ENCODE data around the gene PAK4. TPM values are rescaled to one million over a fixed set of nuclear protein-coding genes. Genes with fewer than 3 reads are reported as not detected.

The PAK4 gene
- total RNA-seq, 1 experiment from 2014 or later: 90.1 TPM

DNA sequence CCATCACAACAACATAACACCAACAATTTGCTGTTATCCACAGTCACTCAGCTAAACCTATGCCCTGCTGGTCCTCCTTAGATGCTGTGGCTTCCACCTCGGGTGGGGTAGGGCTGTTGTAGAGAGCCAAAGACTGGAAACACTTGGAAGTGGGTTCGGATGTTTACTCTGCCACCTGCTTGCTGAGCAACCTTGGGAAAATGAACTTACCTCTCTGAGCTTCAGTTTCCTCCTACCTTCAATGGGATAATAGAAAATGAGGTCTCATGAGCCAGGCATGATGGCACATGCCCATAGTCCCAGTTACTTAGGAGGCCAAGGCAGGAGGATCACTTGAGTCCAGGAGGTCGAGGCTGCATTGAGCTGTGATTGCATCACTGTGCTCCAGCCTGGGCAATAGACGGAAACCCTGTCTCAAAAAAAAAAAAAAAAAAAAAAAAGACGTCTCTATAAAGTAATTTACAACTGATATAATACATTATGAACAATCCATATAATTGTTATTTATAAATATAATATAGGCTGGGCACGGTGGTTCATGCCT lies 81.8 kb downstream of the PAK4 start:
- H3K9me2 ChIP-seq (ENCODE audit: insufficient read depth): no peaks in the 10 kb centered on the region
- H3K79me2 ChIP-seq (ENCODE audit: insufficient read depth, low read length): no peaks in the 10 kb centered on the region
- ChIA-PET RAD21 (ENCODE audit: low non-redundant PET in 1 of 2, low total read pairs in 2 of 2, uncharacterized antibody in 2 of 2, unreplicated experiment in 2 of 2) (no interaction called here), CTCF (no interaction called here), POLR2A (interaction anchor here (0.5 kb wide), 1 partner anchor 586 kb away, joined by 3 read pairs; no protein-coding TSS in a partner anchor)
- intact Hi-C loops (cut with micrococcal nuclease): no loop called here
- no peak overlapping the region for H3K27ac ChIP-seq (ENCODE audit: low read depth, low read length)
- H3K27me3 ChIP-seq (ENCODE audit: insufficient read depth, low read length): no peaks in the 10 kb centered on the region
- DNase-seq (ENCODE audit: low read depth, low spot score) (no peak), ATAC-seq (no peak)
- no peaks in the 10 kb centered on the region for H3K36me3 ChIP-seq (ENCODE audit: control insufficient read depth in 1 of 2, insufficient read depth in 2 of 2, low read length in 2 of 2)
- H2AFZ ChIP-seq (ENCODE audit: low read depth, low read length, poor library complexity, severe bottlenecking): no peak overlapping the region
- H4K20me1 ChIP-seq (ENCODE audit: insufficient read depth): no peaks in the 10 kb centered on the region
- H3K4me2 ChIP-seq (ENCODE audit: low read length): no peak overlapping the region
- peaks cover 9 to 10% of the 10 kb centered on the region in 2 experiments; a peak in 3 of 4 replicates for H3K4me1 ChIP-seq (ENCODE audit: control insufficient read depth in 1 of 2, insufficient read depth in 2 of 2, low read length in 2 of 2)
- H3K9ac ChIP-seq (ENCODE audit: low read length): no peak overlapping the region
- H3K9me3 ChIP-seq (ENCODE audit: control insufficient read depth in 1 of 2, insufficient read depth in 1 of 2, low read depth in 1 of 2, low read length in 2 of 2): no peaks in the 10 kb centered on the region
- H3K4me3 ChIP-seq (replicated peaks in 1 of 2; ENCODE audit: low read depth in 1 of 2, low read length in 2 of 2): no peak overlapping the region
- TF ChIP-seq POLR2AphosphoS5 (IDR thresholded peaks at IDR 0.05; ENCODE audit: low read depth, low read length) (no peak), SP1 (IDR thresholded peaks at IDR 0.05; ENCODE audit: low read depth) (no peak), RAD21 (IDR thresholded peaks at IDR 0.05; ENCODE audit: low read depth) (no peak), CEBPB (IDR thresholded peaks at IDR 0.05; ENCODE audit: low read depth) (no peak), JUND (IDR thresholded peaks at IDR 0.05) (no peak)
- TF ChIP-seq, protein P1, sequence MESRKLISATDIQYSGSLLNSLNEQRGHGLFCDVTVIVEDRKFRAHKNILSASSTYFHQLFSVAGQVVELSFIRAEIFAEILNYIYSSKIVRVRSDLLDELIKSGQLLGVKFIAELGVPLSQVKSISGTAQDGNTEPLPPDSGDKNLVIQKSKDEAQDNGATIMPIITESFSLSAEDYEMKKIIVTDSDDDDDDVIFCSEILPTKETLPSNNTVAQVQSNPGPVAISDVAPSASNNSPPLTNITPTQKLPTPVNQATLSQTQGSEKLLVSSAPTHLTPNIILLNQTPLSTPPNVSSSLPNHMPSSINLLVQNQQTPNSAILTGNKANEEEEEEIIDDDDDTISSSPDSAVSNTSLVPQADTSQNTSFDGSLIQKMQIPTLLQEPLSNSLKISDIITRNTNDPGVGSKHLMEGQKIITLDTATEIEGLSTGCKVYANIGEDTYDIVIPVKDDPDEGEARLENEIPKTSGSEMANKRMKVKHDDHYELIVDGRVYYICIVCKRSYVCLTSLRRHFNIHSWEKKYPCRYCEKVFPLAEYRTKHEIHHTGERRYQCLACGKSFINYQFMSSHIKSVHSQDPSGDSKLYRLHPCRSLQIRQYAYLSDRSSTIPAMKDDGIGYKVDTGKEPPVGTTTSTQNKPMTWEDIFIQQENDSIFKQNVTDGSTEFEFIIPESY (IDR thresholded peaks at IDR 0.05; ENCODE audit: extremely low read depth, insufficient replicate concordance, low read length): no peak
- BruUV-seq (replicated peaks): no TSS peak

DNA sequence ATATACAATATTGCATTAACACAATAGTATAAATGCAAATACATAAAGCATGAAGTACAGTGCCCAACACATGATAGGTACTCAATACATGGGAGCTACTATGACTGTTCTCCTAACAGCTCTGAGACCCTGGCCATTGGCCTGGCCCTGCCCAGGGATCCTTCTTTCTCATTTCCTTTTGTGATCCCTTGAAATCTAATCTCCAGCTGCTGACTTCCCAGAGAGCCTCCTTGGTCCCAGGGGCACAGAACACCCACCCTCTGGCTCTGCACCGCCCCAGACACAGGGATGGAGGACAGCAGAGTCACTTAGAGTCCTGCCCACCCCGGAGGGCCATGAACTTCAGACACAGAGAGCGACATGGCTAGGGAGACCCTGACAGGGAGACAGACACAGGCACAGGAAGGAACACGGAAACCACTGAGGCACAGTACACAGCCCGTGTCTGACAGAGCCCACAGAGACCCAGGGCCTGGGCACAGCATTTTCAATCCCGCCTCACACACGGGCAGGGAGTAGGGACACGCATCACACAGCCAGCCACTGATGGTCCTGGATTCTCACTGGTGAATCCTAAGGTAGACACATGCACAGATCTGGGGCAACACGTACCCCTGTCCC lies 82.7 kb downstream of the PAK4 start:
- no peak for DNase-seq (ENCODE audit: low read depth, low spot score)
- Histone ChIP-seq H3K27ac (ENCODE audit: low read depth, low read length) (no peak overlapping the region), H3K9ac (ENCODE audit: low read length) (no peak overlapping the region), H3K27me3 (ENCODE audit: insufficient read depth, low read length) (no peaks in the 10 kb centered on the region), H3K36me3 (ENCODE audit: control insufficient read depth in 1 of 2, insufficient read depth in 2 of 2, low read length in 2 of 2) (no peaks in the 10 kb centered on the region), H4K20me1 (ENCODE audit: insufficient read depth) (no peaks in the 10 kb centered on the region), H3K9me2 (ENCODE audit: insufficient read depth) (no peaks in the 10 kb centered on the region), H3K9me3 (ENCODE audit: control insufficient read depth in 1 of 2, insufficient read depth in 1 of 2, low read depth in 1 of 2, low read length in 2 of 2) (no peaks in the 10 kb centered on the region), H3K79me2 (ENCODE audit: insufficient read depth, low read length) (no peaks in the 10 kb centered on the region), H3K4me3 (replicated peaks in 1 of 2; ENCODE audit: low read depth in 1 of 2, low read length in 2 of 2) (no peak overlapping the region), H3K4me1 (ENCODE audit: control insufficient read depth in 1 of 2, insufficient read depth in 2 of 2, low read length in 2 of 2) (peaks cover 9 to 12% of the 10 kb centered on the region in 2 experiments; a peak in 3 of 4 replicates), H2AFZ (ENCODE audit: low read depth, low read length, poor library complexity, severe bottlenecking) (no peak overlapping the region), H3K4me2 (ENCODE audit: low read length) (no peak overlapping the region)
- intact Hi-C loops (cut with micrococcal nuclease): no loop called here
- POLR2A ChIA-PET: no interaction called here
- TF ChIP-seq SIN3A (IDR thresholded peaks at IDR 0.05; ENCODE audit: low read depth) (no peak), POLR2AphosphoS5 (IDR thresholded peaks at IDR 0.05; ENCODE audit: low read depth, low read length) (no peak), SRF (IDR thresholded peaks at IDR 0.05; ENCODE audit: low read depth) (no peak), CBX3 (IDR thresholded peaks at IDR 0.05; ENCODE audit: low read depth) (no peak), ZNF274 (IDR thresholded peaks at IDR 0.05; ENCODE audit: low read depth, low read length) (no peak), ZFX (IDR thresholded peaks at IDR 0.05) (no peak), POLR2A (IDR thresholded peaks at IDR 0.05; ENCODE audit: borderline replicate concordance, extremely low read depth, insufficient read depth, insufficient read length) (no peak), SP1 (IDR thresholded peaks at IDR 0.05; ENCODE audit: low read depth) (no peak), EZH2phosphoT487 (IDR thresholded peaks at IDR 0.05; ENCODE audit: borderline replicate concordance) (no peak), TCF7L2 (IDR thresholded peaks at IDR 0.05; ENCODE audit: borderline replicate concordance, extremely low read depth, insufficient read depth, insufficient read length) (no peak)
- TF ChIP-seq, protein P2, sequence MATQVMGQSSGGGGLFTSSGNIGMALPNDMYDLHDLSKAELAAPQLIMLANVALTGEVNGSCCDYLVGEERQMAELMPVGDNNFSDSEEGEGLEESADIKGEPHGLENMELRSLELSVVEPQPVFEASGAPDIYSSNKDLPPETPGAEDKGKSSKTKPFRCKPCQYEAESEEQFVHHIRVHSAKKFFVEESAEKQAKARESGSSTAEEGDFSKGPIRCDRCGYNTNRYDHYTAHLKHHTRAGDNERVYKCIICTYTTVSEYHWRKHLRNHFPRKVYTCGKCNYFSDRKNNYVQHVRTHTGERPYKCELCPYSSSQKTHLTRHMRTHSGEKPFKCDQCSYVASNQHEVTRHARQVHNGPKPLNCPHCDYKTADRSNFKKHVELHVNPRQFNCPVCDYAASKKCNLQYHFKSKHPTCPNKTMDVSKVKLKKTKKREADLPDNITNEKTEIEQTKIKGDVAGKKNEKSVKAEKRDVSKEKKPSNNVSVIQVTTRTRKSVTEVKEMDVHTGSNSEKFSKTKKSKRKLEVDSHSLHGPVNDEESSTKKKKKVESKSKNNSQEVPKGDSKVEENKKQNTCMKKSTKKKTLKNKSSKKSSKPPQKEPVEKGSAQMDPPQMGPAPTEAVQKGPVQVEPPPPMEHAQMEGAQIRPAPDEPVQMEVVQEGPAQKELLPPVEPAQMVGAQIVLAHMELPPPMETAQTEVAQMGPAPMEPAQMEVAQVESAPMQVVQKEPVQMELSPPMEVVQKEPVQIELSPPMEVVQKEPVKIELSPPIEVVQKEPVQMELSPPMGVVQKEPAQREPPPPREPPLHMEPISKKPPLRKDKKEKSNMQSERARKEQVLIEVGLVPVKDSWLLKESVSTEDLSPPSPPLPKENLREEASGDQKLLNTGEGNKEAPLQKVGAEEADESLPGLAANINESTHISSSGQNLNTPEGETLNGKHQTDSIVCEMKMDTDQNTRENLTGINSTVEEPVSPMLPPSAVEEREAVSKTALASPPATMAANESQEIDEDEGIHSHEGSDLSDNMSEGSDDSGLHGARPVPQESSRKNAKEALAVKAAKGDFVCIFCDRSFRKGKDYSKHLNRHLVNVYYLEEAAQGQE (IDR thresholded peaks at IDR 0.05; ENCODE audit: low read depth): no peak
- TF ChIP-seq, protein P3, sequence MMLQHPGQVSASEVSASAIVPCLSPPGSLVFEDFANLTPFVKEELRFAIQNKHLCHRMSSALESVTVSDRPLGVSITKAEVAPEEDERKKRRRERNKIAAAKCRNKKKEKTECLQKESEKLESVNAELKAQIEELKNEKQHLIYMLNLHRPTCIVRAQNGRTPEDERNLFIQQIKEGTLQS (IDR thresholded peaks at IDR 0.05): no peak
- ATAC-seq: no peak
- CTCF ChIA-PET: no interaction called here
- RAD21 ChIA-PET (ENCODE audit: low non-redundant PET in 1 of 2, low total read pairs in 2 of 2, uncharacterized antibody in 2 of 2, unreplicated experiment in 2 of 2): no interaction called here
- BruUV-seq (replicated peaks): no TSS peak
